HFFc6 (cell line): ENCODE results near the gene ZFPL1. TPM values are rescaled to one million over a fixed set of nuclear protein-coding genes. Genes with fewer than 3 reads are reported as not detected.

Source experiments
- DNase-seq: peaks from one replicate; pipeline ENCODE4 v3.0.0-alpha.2; 2018
- H3K27ac Mint-ChIP-seq: 2 replicates; pipeline ENCODE4 v1.8.0; 2020; ENCODE audit warnings: mild to moderate bottlenecking, mixed read lengths
- H3K27me3 Mint-ChIP-seq: 2 replicates; pipeline ENCODE4 v1.8.0; 2021; ENCODE audit warnings: mild to moderate bottlenecking, moderate library complexity, mixed read lengths; ENCODE audit not compliant: insufficient read depth
- H3K36me3 Mint-ChIP-seq: 2 replicates; pipeline ENCODE4 v1.8.0; 2021; ENCODE audit warnings: low read depth, mixed read lengths
- H3K4me1 Mint-ChIP-seq: 2 replicates; pipeline ENCODE4 v1.8.0; 2020; ENCODE audit warnings: low read depth, mixed read lengths
- H3K4me3 Mint-ChIP-seq: 2 replicates; pipeline ENCODE4 v1.8.0; 2020; ENCODE audit warnings: mild to moderate bottlenecking, moderate library complexity, mixed read lengths
- H3K9me3 Mint-ChIP-seq: 2 replicates; pipeline ENCODE4 v1.8.0; 2020; ENCODE audit warnings: mild to moderate bottlenecking, mixed read lengths
- CTCF ChIP-seq: fragments of 200-600 bp; sonication (generic); IDR thresholded peaks from 2 replicates; pipeline ENCODE4 v1.5.0; 2021; ENCODE audit warnings: antibody characterized with exemption, mild to moderate bottlenecking
- total RNA-seq, 6 experiments: library from RNA; stranded (reverse); fragmentation: NEBNext Ultra II Directional; extraction: Animal tissue kit (Norgen Biotek cat#: 25700); gene quantifications; 2 replicates in 1 of 6; 3 replicates in 5 of 6; pipeline ENCODE4 v1.2.3, GENCODE V29; 2021

ZFPL1 gene
- total RNA-seq, 6 experiments from 2014 or later: 41.0 to 56.6 (median 53.6) TPM

- Mint-ChIP-seq H3K27me3 (peaks cover 2% of the 10 kb centered on the region; the same call in 1 of the 2 replicates), H3K36me3 (peaks cover 16% of the 10 kb centered on the region), H3K27ac (peak overlapping the region; percentile 21; the same call in 1 of the 2 replicates), H3K9me3 (no peaks in the 10 kb centered on the region), H3K4me1 (peaks cover 32% of the 10 kb centered on the region), H3K4me3 (no peak overlapping the region)
- no peak for DNase-seq
- no peak for TF ChIP-seq CTCF
Measured at GRCh38 chr11:65077451-65077850, 6.6 kb upstream of the ZFPL1 start.

- peak; percentile 24 for DNase-seq
- H3K4me3 Mint-ChIP-seq: no peak overlapping the region
- peaks cover 39% of the 10 kb centered on the region for H3K4me1 Mint-ChIP-seq
- H3K36me3 Mint-ChIP-seq: peaks cover 22% of the 10 kb centered on the region
- TF ChIP-seq CTCF: peak; percentile 82
- H3K9me3 Mint-ChIP-seq: no peaks in the 10 kb centered on the region
- peaks cover 2% of the 10 kb centered on the region; the same call in 1 of the 2 replicates for H3K27me3 Mint-ChIP-seq
- H3K27ac Mint-ChIP-seq: no peak overlapping the region; the same call in 1 of the 2 replicates
Measured at GRCh38 chr11:65078151-65078550, 5.9 kb upstream of the ZFPL1 start.

- H3K9me3 Mint-ChIP-seq: no peaks in the 10 kb centered on the region
- no peak overlapping the region for H3K4me3 Mint-ChIP-seq
- no peaks in the 10 kb centered on the region; the same call in 1 of the 2 replicates for H3K27me3 Mint-ChIP-seq
- H3K36me3 Mint-ChIP-seq: peaks cover 24% of the 10 kb centered on the region
- no peak for DNase-seq
- no peak overlapping the region; the same call in 1 of the 2 replicates for H3K27ac Mint-ChIP-seq
- no peak for TF ChIP-seq CTCF
- peaks cover 42% of the 10 kb centered on the region for H3K4me1 Mint-ChIP-seq
Measured at GRCh38 chr11:65078786-65079342, 5.2 kb upstream of the ZFPL1 start.

- peaks cover 49% of the 10 kb centered on the region for H3K4me1 Mint-ChIP-seq
- H3K27ac Mint-ChIP-seq: peak overlapping the region; percentile 97
- peak; percentile 13 for DNase-seq
- TF ChIP-seq CTCF: no peak
- H3K27me3 Mint-ChIP-seq: no peaks in the 10 kb centered on the region; the same call in 1 of the 2 replicates
- peak overlapping the region; percentile 98 for H3K4me3 Mint-ChIP-seq
- no peaks in the 10 kb centered on the region for H3K9me3 Mint-ChIP-seq
- peaks cover 23% of the 10 kb centered on the region for H3K36me3 Mint-ChIP-seq
Measured at GRCh38 chr11:65083134-65083833, 738 bp upstream of the ZFPL1 start.

- Mint-ChIP-seq H3K27ac (peak overlapping the region; percentile 97), H3K27me3 (no peaks in the 10 kb centered on the region; the same call in 1 of the 2 replicates), H3K36me3 (peaks cover 37% of the 10 kb centered on the region)
Measured at GRCh38 chr11:65084598-65085375, 765 bp downstream of the ZFPL1 start.

More at GRCh38 chr11:65084598-65085375, 765 bp downstream of the ZFPL1 start:
- no peak for TF ChIP-seq CTCF
- Mint-ChIP-seq H3K4me1 (peaks cover 41% of the 10 kb centered on the region), H3K4me3 (peak overlapping the region; percentile 98), H3K9me3 (no peaks in the 10 kb centered on the region)
- DNase-seq: no peak
